Erythroblast (primary cell): Measurements from ENCODE around the gene KRTAP9-6.

ENCODE experiments used
- GATA1 ChIP-seq: IDR thresholded peaks from 2 replicates; pipeline ENCODE4 v1.6.1; 2011; ENCODE audit warnings: low read depth, mild to moderate bottlenecking, control low read depth, low read length, moderate library complexity
- POLR2A ChIP-seq: IDR thresholded peaks from 2 replicates; pipeline ENCODE4 v1.6.1; 2011; ENCODE audit warnings: mild to moderate bottlenecking, low read length

DNA sequence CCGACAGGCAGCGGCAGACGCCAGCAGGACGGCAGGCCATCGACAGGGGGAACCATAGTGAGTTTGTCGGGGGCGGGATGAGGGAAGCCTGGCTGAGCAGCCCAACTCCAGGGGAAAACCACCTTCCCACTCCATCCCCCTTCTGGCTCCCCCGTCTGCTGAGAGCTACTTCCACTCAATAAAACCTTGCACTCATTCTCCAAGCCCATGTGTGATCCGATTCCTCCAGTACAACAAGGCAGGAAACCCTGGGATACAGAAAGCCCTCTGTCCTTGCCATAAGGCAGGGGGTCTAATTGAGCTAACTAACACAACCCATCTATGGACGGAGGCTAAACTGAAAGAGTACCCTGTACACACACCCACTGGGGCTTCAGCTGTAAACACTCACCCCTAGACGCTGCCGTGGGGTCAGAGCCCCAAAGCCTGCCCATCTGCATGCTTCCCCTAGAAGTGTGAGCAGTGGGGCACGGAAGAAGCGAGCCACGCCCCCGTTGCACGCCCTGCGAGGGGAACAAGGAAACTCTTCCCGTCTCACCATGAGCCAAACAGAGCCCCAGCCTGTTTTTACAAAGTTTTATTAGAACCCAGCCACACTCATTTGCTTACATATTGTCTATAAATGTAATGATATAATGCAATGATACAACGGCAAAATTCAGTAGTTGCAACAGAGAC lies 33.4 kb downstream of the KRTAP9-6 start:
- no peak for TF ChIP-seq POLR2A
- TF ChIP-seq GATA1 = no peak
